Muscle of leg (tissue), 11 donors: ENCODE results near the gene CARD19. TPM values are rescaled to one million over a fixed set of nuclear protein-coding genes. Genes with fewer than 3 reads are reported as not detected.

ENCODE experiments used
- DNase-seq: peaks from one replicate; pipeline ENCODE4 v3.0.0; 2013
- H3K27ac ChIP-seq: one replicate; pipeline ENCODE4 v1.5.1; 2013; ENCODE audit warnings: mild to moderate bottlenecking, low read length, control low read depth
- H3K27me3 ChIP-seq: one replicate; pipeline ENCODE4 v1.6.1; 2013; ENCODE audit warnings: low read length; ENCODE audit not compliant: control insufficient read depth, insufficient read depth
- H3K36me3 ChIP-seq: one replicate; pipeline ENCODE4 v1.6.1; 2013; ENCODE audit warnings: low read length; ENCODE audit not compliant: control insufficient read depth, insufficient read depth
- H3K4me1 ChIP-seq: one replicate; pipeline ENCODE4 v1.6.1; 2013; ENCODE audit warnings: low read length; ENCODE audit not compliant: control insufficient read depth, insufficient read depth
- H3K4me3 ChIP-seq: one replicate; pipeline ENCODE4 v1.5.1; 2013; ENCODE audit warnings: low read length, control low read depth
- H3K9me3 ChIP-seq: replicated peaks from 2 replicates; pipeline ENCODE4 v1.6.1; 2013; ENCODE audit warnings: low read depth, low read length; ENCODE audit not compliant: control insufficient read depth
- WGBS: methylation state at CpG from one replicate; pipeline ENCODE4 v1.1.5; 2013; ENCODE audit warnings: missing lambda C conversion rate; ENCODE audit not compliant: insufficient coverage; 5-methylcytosine and 5-hydroxymethylcytosine counted together
- polyA plus RNA-seq, 8 donors: library from polyadenylated mRNA; unstranded; fragments of 120-200 nt; gene quantifications; one replicate each; pipeline versions ENCODE4 v1.2.1 to v1.2.3, GENCODE V29; 2013; ENCODE audit warnings: inconsistent platforms in 1 of 8, low replicate concordance in 1 of 8; ENCODE audit not compliant: insufficient read length in 8 of 8, insufficient read depth in 1 of 8
- total RNA-seq: library from RNA; stranded (reverse); fragments of 120-200 nt; gene quantifications from one replicate; pipeline ENCODE4 v1.2.4, GENCODE V29; 2013

CARD19 gene
- total and polyA plus RNA-seq, 9 donors: 32.9 to 51.4 (median 36.3) TPM

- H3K36me3 ChIP-seq: peaks cover 42% of the 10 kb centered on the region
- no peak overlapping the region for H3K4me3 ChIP-seq
- WGBS: 79% methylated on average over 10 of the region's 23 CpGs
- H3K27me3 ChIP-seq: no peaks in the 10 kb centered on the region
- DNase-seq: no peak
- no peaks in the 10 kb centered on the region for H3K9me3 ChIP-seq
- peak overlapping the region; percentile 88 for H3K27ac ChIP-seq
- peaks cover 68% of the 10 kb centered on the region for H3K4me1 ChIP-seq
Observed at GRCh38 chr9:93126151-93126781, 30.2 kb downstream of the CARD19 start.

- Histone ChIP-seq H3K36me3 (peaks cover 36% of the 10 kb centered on the region), H3K4me1 (peaks cover 70% of the 10 kb centered on the region), H3K9me3 (no peaks in the 10 kb centered on the region), H3K4me3 (no peak overlapping the region), H3K27me3 (no peaks in the 10 kb centered on the region), H3K27ac (peak overlapping the region; percentile 88)
- DNase-seq: peak; percentile 86
- 14% methylated on average over 8 of the region's 18 CpGs for WGBS
Observed at GRCh38 chr9:93126825-93127368, 30.9 kb downstream of the CARD19 start.

- Histone ChIP-seq H3K4me1 (peaks cover 70% of the 10 kb centered on the region), H3K27me3 (no peaks in the 10 kb centered on the region), H3K9me3 (no peaks in the 10 kb centered on the region), H3K4me3 (no peak overlapping the region), H3K27ac (peak overlapping the region; percentile 88), H3K36me3 (peaks cover 35% of the 10 kb centered on the region)
- 27% methylated on average over 7 of the region's 8 CpGs for WGBS
- peak; percentile 80 for DNase-seq
Observed at GRCh38 chr9:93127395-93127911, 31.4 kb downstream of the CARD19 start.

- peaks cover 30% of the 10 kb centered on the region for H3K36me3 ChIP-seq
- WGBS: 80% methylated on average over 14 of the region's 14 CpGs
Observed at GRCh38 chr9:93128011-93128714, 32.1 kb downstream of the CARD19 start.

GRCh38 chr9:93128715-93129224, 32.8 kb downstream of the CARD19 start:
- H3K9me3 ChIP-seq: no peaks in the 10 kb centered on the region
- H3K36me3 ChIP-seq: peaks cover 24% of the 10 kb centered on the region
- WGBS: 91% methylated on average over 4 of the region's 10 CpGs
- H3K4me1 ChIP-seq: peaks cover 75% of the 10 kb centered on the region
- no peaks in the 10 kb centered on the region for H3K27me3 ChIP-seq
- peak overlapping the region; percentile 20 for H3K27ac ChIP-seq
- no peak for DNase-seq
- no peak overlapping the region for H3K4me3 ChIP-seq

More at GRCh38 chr9:93128011-93128714, 32.1 kb downstream of the CARD19 start:
- H3K27ac ChIP-seq: peak overlapping the region; percentile 88
- no peaks in the 10 kb centered on the region for H3K27me3 ChIP-seq
- H3K9me3 ChIP-seq: no peaks in the 10 kb centered on the region
- DNase-seq: no peak
- H3K4me1 ChIP-seq: peaks cover 71% of the 10 kb centered on the region
- no peak overlapping the region for H3K4me3 ChIP-seq

- peaks cover 76% of the 10 kb centered on the region for H3K4me1 ChIP-seq
- H3K9me3 ChIP-seq: no peaks in the 10 kb centered on the region
- H3K27ac ChIP-seq: peak overlapping the region; percentile 42
- H3K27me3 ChIP-seq: no peaks in the 10 kb centered on the region
- no peak overlapping the region for H3K4me3 ChIP-seq
- peaks cover 20% of the 10 kb centered on the region for H3K36me3 ChIP-seq
- 44% methylated on average over 5 of the region's 8 CpGs for WGBS
- no peak for DNase-seq
Observed at GRCh38 chr9:93129286-93129685, 33.3 kb downstream of the CARD19 start.

GRCh38 chr9:93129691-93130500, 33.9 kb downstream of the CARD19 start:
- 59% methylated on average over 4 of the region's 11 CpGs for WGBS
- peaks cover 82% of the 10 kb centered on the region for H3K4me1 ChIP-seq
- peaks cover 16% of the 10 kb centered on the region for H3K36me3 ChIP-seq
- DNase-seq: no peak
- peak overlapping the region; percentile 42 for H3K27ac ChIP-seq
- H3K9me3 ChIP-seq: no peaks in the 10 kb centered on the region
- no peaks in the 10 kb centered on the region for H3K27me3 ChIP-seq
- no peak overlapping the region for H3K4me3 ChIP-seq

- Histone ChIP-seq H3K4me3 (no peak overlapping the region), H3K36me3 (peaks cover 7% of the 10 kb centered on the region), H3K4me1 (peaks cover 91% of the 10 kb centered on the region), H3K27ac (peak overlapping the region; percentile 71), H3K27me3 (no peaks in the 10 kb centered on the region), H3K9me3 (no peaks in the 10 kb centered on the region)
- WGBS: 50% methylated on average over 13 of the region's 15 CpGs
- peak; percentile 79 for DNase-seq
Observed at GRCh38 chr9:93130861-93131481, 35.0 kb downstream of the CARD19 start.

- 95% methylated on average over 3 of the region's 13 CpGs for WGBS
- Histone ChIP-seq H3K36me3 (peaks cover 7% of the 10 kb centered on the region), H3K4me1 (peaks cover 85% of the 10 kb centered on the region), H3K4me3 (peak overlapping the region; percentile 0), H3K27me3 (no peaks in the 10 kb centered on the region), H3K9me3 (no peaks in the 10 kb centered on the region), H3K27ac (peak overlapping the region; percentile 71)
- DNase-seq: peak; percentile 8
Observed at GRCh38 chr9:93131599-93132286, 35.7 kb downstream of the CARD19 start.
